OCI-LY3 (cell line): ENCODE measurements around the gene LHX1.

ENCODE experiments used
- CTCF ChIP-seq: fragments of 200-600, 300-600 bp; sonication (generic); IDR thresholded peaks from 2 replicates; pipeline ENCODE4 v1.5.1; 2014; ENCODE audit warnings: antibody characterized with exemption, low read length, low read depth
- EZH2phosphoT487 ChIP-seq: fragments of 200-600 bp; shearing (Covaris generic); IDR thresholded peaks from 2 replicates; pipeline ENCODE4 v1.6.1; 2018; ENCODE audit warnings: antibody characterized with exemption, mixed run types, low read depth

- TF ChIP-seq CTCF, result no peak
- no peak for TF ChIP-seq EZH2phosphoT487
Measured at GRCh38 chr17:36934144-36934691, 3.1 kb upstream of the LHX1 start.
